Mesenchymal stem cell (in vitro differentiated cells and primary cell): ENCODE measurements around the gene AKAP13.

Experiments used
- DNase-seq: peaks from one replicate; pipeline ENCODE4 v3.0.0-alpha.2; 2013
- H2AFZ ChIP-seq: one replicate; pipeline ENCODE4 v1.6.1; 2013; ENCODE audit warnings: low read depth, mild to moderate bottlenecking, control low read depth, inconsistent platforms, low read length, moderate library complexity
- H2AK5ac ChIP-seq: 2 replicates; pipeline ENCODE4 v1.6.1; 2013; ENCODE audit warnings: low read length, moderate library complexity, mild to moderate bottlenecking, inconsistent platforms; ENCODE audit not compliant: severe bottlenecking
- H2BK120ac ChIP-seq: one replicate; pipeline ENCODE4 v1.6.1; 2013; ENCODE audit warnings: low read depth, mild to moderate bottlenecking, inconsistent platforms, low read length, moderate library complexity
- H2BK12ac ChIP-seq, 2 experiments: one replicate each; pipeline ENCODE4 v1.6.1; 2013; ENCODE audit warnings: inconsistent platforms in 2 of 2, low read length in 2 of 2, mild to moderate bottlenecking in 2 of 2, moderate library complexity in 2 of 2, control low read depth in 1 of 2
- H2BK15ac ChIP-seq: one replicate; pipeline ENCODE4 v1.6.1; 2013; ENCODE audit warnings: mild to moderate bottlenecking, low read depth, inconsistent platforms; ENCODE audit not compliant: poor library complexity, severe bottlenecking
- H2BK5ac ChIP-seq: 2 replicates; pipeline ENCODE4 v1.6.1; 2013; ENCODE audit warnings: low read depth, mild to moderate bottlenecking, low read length, control low read depth, inconsistent platforms; ENCODE audit not compliant: poor library complexity, severe bottlenecking
- H3K14ac ChIP-seq, 2 experiments: one replicate each; pipeline ENCODE4 v1.6.1; 2013; ENCODE audit warnings: inconsistent platforms in 2 of 2, low read length in 2 of 2, control low read depth in 1 of 2, mild to moderate bottlenecking in 1 of 2, moderate library complexity in 1 of 2
- H3K18ac ChIP-seq, 2 experiments: one replicate each; pipeline ENCODE4 v1.6.1; 2013; ENCODE audit warnings: inconsistent platforms in 2 of 2, low read length in 2 of 2, control low read depth in 1 of 2, low read depth in 1 of 2, mild to moderate bottlenecking in 1 of 2
- H3K23ac ChIP-seq, 2 experiments: one replicate each; pipeline ENCODE4 v1.6.1; 2013; ENCODE audit warnings: inconsistent platforms in 2 of 2, low read length in 2 of 2, mild to moderate bottlenecking in 2 of 2, moderate library complexity in 2 of 2, control low read depth in 1 of 2
- H3K27ac ChIP-seq: 2 replicates; pipeline ENCODE4 v1.5.1; 2013; ENCODE audit warnings: mild to moderate bottlenecking, moderate library complexity, low read length, control low read depth, inconsistent platforms; ENCODE audit not compliant: poor library complexity, severe bottlenecking
- H3K27me3 ChIP-seq, 2 experiments: 2 replicates each; pipeline versions ENCODE4 v1.6.1 to v1.7.0; 2013; ENCODE audit warnings: low read length in 2 of 2, mild to moderate bottlenecking in 2 of 2, moderate library complexity in 2 of 2, control low read depth in 1 of 2, inconsistent platforms in 1 of 2; ENCODE audit not compliant: control insufficient read depth in 1 of 2, insufficient read depth in 1 of 2
- H3K36me3 ChIP-seq, 2 experiments: 2 replicates each; pipeline versions ENCODE4 v1.6.1 to v1.7.0; 2013; ENCODE audit warnings: low read length in 2 of 2, control low read depth in 1 of 2, inconsistent platforms in 1 of 2, low read depth in 1 of 2, mild to moderate bottlenecking in 1 of 2; ENCODE audit not compliant: insufficient read depth in 2 of 2, control insufficient read depth in 1 of 2
- H3K4ac ChIP-seq, 2 experiments: one replicate each; pipeline ENCODE4 v1.6.1; 2013; ENCODE audit warnings: inconsistent platforms in 2 of 2, low read length in 2 of 2, mild to moderate bottlenecking in 2 of 2, moderate library complexity in 2 of 2, control low read depth in 1 of 2, low read depth in 1 of 2
- H3K4me1 ChIP-seq: 2 replicates; pipeline ENCODE4 v1.6.1; 2013; ENCODE audit warnings: low read depth, low read length, control low read depth; ENCODE audit not compliant: control insufficient read depth, insufficient read depth
- H3K4me2 ChIP-seq: 2 replicates; pipeline ENCODE4 v1.6.1; 2013; ENCODE audit warnings: low read length, mild to moderate bottlenecking, inconsistent platforms; ENCODE audit not compliant: poor library complexity, severe bottlenecking
- H3K4me3 ChIP-seq, 2 experiments: 2 replicates each; pipeline versions ENCODE4 v1.5.1 to v1.7.0; 2013; ENCODE audit warnings: low read length in 2 of 2, mild to moderate bottlenecking in 2 of 2, control low read depth in 1 of 2, low read depth in 1 of 2; ENCODE audit not compliant: insufficient read depth in 1 of 2
- H3K79me1 ChIP-seq: replicated peaks from 2 replicates; pipeline ENCODE4 v1.6.1; 2013; ENCODE audit warnings: mild to moderate bottlenecking, control low read depth, low read length, inconsistent platforms; ENCODE audit not compliant: poor library complexity, severe bottlenecking
- H3K9ac ChIP-seq: 2 replicates; pipeline ENCODE4 v1.7.0; 2013; ENCODE audit warnings: mild to moderate bottlenecking, low read length, moderate library complexity
- H3K9me3 ChIP-seq: 2 replicates; pipeline ENCODE4 v1.7.0; 2013; ENCODE audit warnings: mild to moderate bottlenecking, low read length; ENCODE audit not compliant: control insufficient read depth
- H4K8ac ChIP-seq: one replicate; pipeline ENCODE4 v1.6.1; 2013; ENCODE audit warnings: inconsistent platforms, mild to moderate bottlenecking, low read length, moderate library complexity
- H4K91ac ChIP-seq: one replicate; pipeline ENCODE4 v1.6.1; 2013; ENCODE audit warnings: mild to moderate bottlenecking, low read length, inconsistent platforms
- WGBS: methylation state at CpG from one replicate; pipeline ENCODE4 v1.1.7; 2013; ENCODE audit warnings: mixed read lengths; 5-methylcytosine and 5-hydroxymethylcytosine counted together

The AKAP13 gene

GRCh38 chr15:85623315-85624049, 243.1 kb downstream of the AKAP13 start:
- no peak overlapping the region for H2BK15ac ChIP-seq
- H2BK5ac ChIP-seq, result no peak overlapping the region
- no peak overlapping the region for H2BK120ac ChIP-seq
- no peaks in the 10 kb centered on the region for H3K9me3 ChIP-seq
- H3K9ac ChIP-seq, result peak overlapping the region; percentile 98
- H2AK5ac ChIP-seq, result no peak overlapping the region
- H2BK12ac ChIP-seq, result no peak overlapping the region
- peaks cover 22% of the 10 kb centered on the region for H3K79me1 ChIP-seq
- H4K8ac ChIP-seq, result no peak overlapping the region
- no peak overlapping the region for H3K23ac ChIP-seq
- no peak overlapping the region for H2AFZ ChIP-seq
- H3K4ac ChIP-seq, result no peak overlapping the region
- DNase-seq, result peak; percentile 46
- H3K4me3 ChIP-seq, result peak overlapping the region in 1 of 2 experiments; percentile 85
- H3K18ac ChIP-seq, result no peak overlapping the region
- H3K4me1 ChIP-seq, result peaks cover 7% of the 10 kb centered on the region
- 91% methylated on average over 5 of the region's 5 CpGs for WGBS
- H3K27ac ChIP-seq, result no peak overlapping the region
- no peak overlapping the region for H3K4me2 ChIP-seq
- no peak overlapping the region for H3K14ac ChIP-seq
- H4K91ac ChIP-seq, result no peak overlapping the region
- peaks cover 0 to 28% of the 10 kb centered on the region in 2 experiments for H3K36me3 ChIP-seq
- H3K27me3 ChIP-seq, result no peaks in the 10 kb centered on the region

- Histone ChIP-seq H4K8ac (no peak overlapping the region), H3K79me1 (peaks cover 25% of the 10 kb centered on the region), H3K4me2 (no peak overlapping the region), H2BK5ac (no peak overlapping the region), H3K4me3 (peak overlapping the region in 1 of 2 experiments; percentile 85), H3K4ac (no peak overlapping the region), H3K14ac (no peak overlapping the region), H3K18ac (no peak overlapping the region), H2BK12ac (no peak overlapping the region), H4K91ac (no peak overlapping the region), H2AFZ (no peak overlapping the region), H3K9ac (peak overlapping the region; percentile 98), H2AK5ac (no peak overlapping the region), H2BK120ac (no peak overlapping the region), H3K23ac (no peak overlapping the region), H3K27ac (no peak overlapping the region), H3K4me1 (peaks cover 7% of the 10 kb centered on the region), H3K27me3 (no peaks in the 10 kb centered on the region), H2BK15ac (no peak overlapping the region), H3K9me3 (no peaks in the 10 kb centered on the region), H3K36me3 (peaks cover 0 to 28% of the 10 kb centered on the region in 2 experiments)
- DNase-seq, result peak; percentile 62
- WGBS, result 51% methylated on average over 6 of the region's 7 CpGs
Measured at GRCh38 chr15:85624291-85624801, 243.9 kb downstream of the AKAP13 start.

- Histone ChIP-seq H2AFZ (no peak overlapping the region), H3K36me3 (peaks cover 0 to 28% of the 10 kb centered on the region in 2 experiments), H3K23ac (no peak overlapping the region), H3K4me3 (peak overlapping the region in 1 of 2 experiments; percentile 85), H3K9me3 (no peaks in the 10 kb centered on the region), H3K79me1 (peaks cover 25% of the 10 kb centered on the region), H3K14ac (no peak overlapping the region), H2BK12ac (no peak overlapping the region), H2BK120ac (no peak overlapping the region), H3K9ac (peak overlapping the region; percentile 98), H4K8ac (peak overlapping the region; percentile 45), H4K91ac (no peak overlapping the region), H3K18ac (no peak overlapping the region), H3K4me1 (peaks cover 4% of the 10 kb centered on the region), H2BK15ac (no peak overlapping the region), H2AK5ac (no peak overlapping the region), H3K27ac (no peak overlapping the region), H3K4ac (no peak overlapping the region), H3K27me3 (no peaks in the 10 kb centered on the region), H3K4me2 (no peak overlapping the region), H2BK5ac (no peak overlapping the region)
- 94% methylated on average over 7 of the region's 7 CpGs for WGBS
- DNase-seq, result no peak
Measured at GRCh38 chr15:85625166-85625830, 244.9 kb downstream of the AKAP13 start.

- no peak overlapping the region for H2BK120ac ChIP-seq
- H4K8ac ChIP-seq, result no peak overlapping the region
- peak; percentile 90 for DNase-seq
- H2AK5ac ChIP-seq, result no peak overlapping the region
- H3K4me2 ChIP-seq, result no peak overlapping the region
- no peaks in the 10 kb centered on the region for H3K9me3 ChIP-seq
- H3K36me3 ChIP-seq, result peaks cover 0 to 30% of the 10 kb centered on the region in 2 experiments
- no peak overlapping the region for H4K91ac ChIP-seq
- H3K4ac ChIP-seq, result no peak overlapping the region
- H2BK15ac ChIP-seq, result no peak overlapping the region
- H3K14ac ChIP-seq, result no peak overlapping the region
- H2AFZ ChIP-seq, result no peak overlapping the region
- no peak overlapping the region for H3K27ac ChIP-seq
- H2BK5ac ChIP-seq, result no peak overlapping the region
- H3K23ac ChIP-seq, result no peak overlapping the region
- H3K18ac ChIP-seq, result no peak overlapping the region
- WGBS, result no CpG with 5 or more reads among the region's 1 CpG
- H3K9ac ChIP-seq, result peak overlapping the region; percentile 98
- peaks cover 4% of the 10 kb centered on the region for H3K4me1 ChIP-seq
- H2BK12ac ChIP-seq, result no peak overlapping the region
- H3K27me3 ChIP-seq, result no peaks in the 10 kb centered on the region
- peaks cover 20% of the 10 kb centered on the region for H3K79me1 ChIP-seq
- peak overlapping the region in 1 of 2 experiments; percentile 4 for H3K4me3 ChIP-seq
Measured at GRCh38 chr15:85625856-85626255, 245.5 kb downstream of the AKAP13 start.
